Glomerular endothelial cell (primary cell): Measurements from ENCODE around the gene SMIM27. TPM values are rescaled to one million over a fixed set of nuclear protein-coding genes. Genes with fewer than 3 reads are reported as not detected.
A peak's percentile ranks its signal among the peaks of the same experiment; 100 is the strongest.
"Not testable (repeated sequence)": the region's sequence is repeated elsewhere in the genome, so short reads cannot be mapped to it uniquely, and the experiment has no call there.

Experiments used
- DNase-seq: peaks from one replicate; pipeline ENCODE4 v3.0.0-alpha.2; 2011; ENCODE audit warnings: low read depth, low spot score; ENCODE audit errors: extremely low read depth
- total RNA-seq: library from RNA; depleted of rRNA; stranded (reverse); fragments of >200 nt; gene quantifications from 2 replicates; pipeline ENCODE4 v1.2.3, GENCODE V29; 2015

Gene SMIM27, protein sequence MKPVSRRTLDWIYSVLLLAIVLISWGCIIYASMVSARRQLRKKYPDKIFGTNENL
- 2.1 and 4.4 TPM in 2 replicates for total RNA-seq

DNA sequence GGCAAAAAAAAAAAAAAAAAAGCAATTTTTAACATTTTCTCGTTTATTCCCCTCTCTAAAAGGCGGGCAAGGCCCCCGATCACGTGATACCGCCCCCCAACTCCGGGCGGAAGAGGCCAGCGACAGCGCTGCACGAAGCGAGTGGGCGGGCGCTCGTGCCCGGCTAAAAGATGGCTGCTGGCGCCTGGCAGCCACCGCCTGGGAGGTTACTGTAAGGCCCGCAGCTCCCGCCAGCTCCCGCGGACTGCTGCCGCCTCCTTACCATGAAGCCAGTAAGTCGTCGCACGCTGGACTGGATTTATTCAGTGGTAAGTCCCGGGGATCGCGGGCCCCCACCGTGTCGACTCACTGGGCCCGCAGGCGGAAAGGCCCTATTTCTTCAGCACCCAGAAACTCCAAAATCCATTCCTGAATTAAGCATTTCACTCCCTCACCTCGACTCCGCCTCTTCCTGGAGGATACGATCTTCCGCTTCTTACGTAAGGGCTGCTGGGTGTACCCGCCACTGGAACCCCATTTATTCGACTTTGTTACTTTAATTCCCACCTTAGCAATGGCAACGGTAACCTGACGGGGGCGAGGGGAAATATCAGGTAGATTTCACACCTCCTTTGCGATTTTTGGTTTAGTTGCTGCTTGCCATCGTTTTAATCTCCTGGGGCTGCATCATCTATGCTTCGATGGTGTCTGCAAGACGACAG lies at the start of gene SMIM27, which contains the start of gene TOPORS:
SMIM27 (plus strand) TSS at position 156 of the 701 bp plus-strand sequence; CDS start at position 264, 108 bp downstream.
TOPORS (minus strand) TSS at position 415 of the 701 bp plus-strand sequence; CDS start at position 265, 150 bp downstream.
- no peak for DNase-seq

DNA sequence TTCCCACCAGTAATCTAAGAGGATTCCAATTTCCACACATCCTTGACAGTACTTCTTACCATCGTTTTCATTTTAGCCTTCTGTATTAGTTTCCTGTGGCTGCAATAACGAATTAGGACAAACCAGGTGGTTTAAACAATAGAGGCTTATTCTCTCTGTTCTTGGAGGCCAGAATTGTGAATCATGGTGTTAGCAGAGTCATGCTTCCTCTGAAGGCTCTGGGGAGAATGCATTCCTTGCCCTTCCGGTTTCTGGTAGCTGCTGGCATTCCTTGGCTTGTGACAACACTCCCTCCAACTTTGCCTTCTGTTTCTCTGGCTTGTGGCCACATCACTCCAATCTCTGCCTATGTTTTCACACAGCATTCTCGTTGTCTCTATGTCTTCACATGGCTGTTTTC lies 49.7 kb upstream of the SMIM27 start:
- peak; percentile 84 for DNase-seq

DNA sequence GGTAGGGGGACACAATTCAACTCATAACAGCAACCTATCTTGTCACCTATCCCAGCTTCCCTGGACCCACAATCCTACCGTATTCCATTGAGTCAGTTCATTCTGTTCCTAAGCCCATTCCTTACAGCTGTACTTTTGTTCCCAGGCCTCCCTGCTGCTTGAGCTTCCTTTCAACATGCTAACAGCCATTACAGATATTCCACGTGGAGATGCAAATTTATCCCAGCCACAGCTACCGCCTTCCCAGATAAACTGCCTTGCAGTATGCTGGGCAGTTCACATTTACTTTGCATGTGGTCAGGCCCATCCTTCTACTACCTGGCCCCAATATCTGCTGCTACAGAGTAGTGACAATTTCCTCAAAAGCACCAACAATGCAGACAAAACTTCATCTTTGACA lies 49.1 kb upstream of the SMIM27 start:
- no peak for DNase-seq

DNA sequence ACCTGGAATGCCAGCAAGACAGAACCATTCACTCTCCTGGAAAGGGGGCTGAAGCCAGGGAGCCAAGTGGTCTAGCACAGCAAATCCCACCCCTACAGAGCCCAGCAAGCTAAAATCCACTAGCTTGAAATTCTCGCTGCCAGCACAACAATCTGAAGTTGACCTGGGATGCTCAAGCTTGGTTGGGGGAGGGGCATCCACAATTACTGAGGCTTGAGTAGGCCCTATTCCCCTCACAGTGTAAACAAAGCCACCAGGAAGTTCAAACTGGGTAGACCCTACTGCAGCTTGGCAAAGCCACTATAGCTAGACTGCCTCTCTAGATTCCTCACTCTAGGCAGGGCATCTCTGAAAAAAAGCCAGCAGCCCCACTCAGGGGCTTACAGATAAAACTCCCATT lies 43.4 kb upstream of the SMIM27 start:
- DNase-seq: no peak

DNA sequence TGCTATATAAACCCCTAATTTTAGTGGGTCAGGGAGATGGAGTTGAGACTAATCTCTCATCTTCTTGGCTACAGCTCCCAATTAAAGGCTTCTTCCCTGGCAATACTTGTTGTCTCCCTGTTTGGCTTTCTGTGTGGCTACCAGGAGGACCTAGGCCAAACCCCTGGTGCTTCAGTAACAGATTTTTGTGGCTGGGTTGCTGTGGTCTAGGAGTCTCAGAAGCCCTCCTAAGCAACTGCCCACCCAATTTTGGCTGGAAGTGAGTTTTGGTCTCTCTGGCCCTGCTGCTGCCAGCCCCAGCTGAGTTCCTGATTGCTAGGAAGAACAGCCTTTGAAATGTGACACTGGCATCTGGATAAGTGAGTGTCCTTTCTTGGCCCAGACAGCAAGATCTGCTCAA lies 35.9 kb upstream of the SMIM27 start:
- no peak for DNase-seq

DNA sequence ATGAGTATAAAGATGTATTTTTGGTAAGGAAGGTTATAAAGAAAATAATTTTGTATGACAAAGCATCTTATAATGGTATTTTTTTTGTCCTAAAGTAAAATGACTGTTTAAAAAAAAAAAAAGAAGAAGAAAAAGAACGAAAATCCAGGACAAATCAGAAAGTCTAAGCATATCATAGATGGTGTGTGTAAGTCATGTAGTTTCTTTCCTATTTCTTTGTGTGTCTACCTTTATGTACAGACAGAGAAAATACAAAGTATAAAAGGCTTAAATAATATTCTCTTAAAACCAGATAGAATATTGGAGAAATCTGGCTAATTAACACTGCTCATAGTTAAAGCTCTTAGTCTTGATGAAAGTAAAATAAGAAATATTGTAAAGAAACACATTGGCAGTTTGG lies 33.9 kb upstream of the SMIM27 start:
- DNase-seq: no peak

DNA sequence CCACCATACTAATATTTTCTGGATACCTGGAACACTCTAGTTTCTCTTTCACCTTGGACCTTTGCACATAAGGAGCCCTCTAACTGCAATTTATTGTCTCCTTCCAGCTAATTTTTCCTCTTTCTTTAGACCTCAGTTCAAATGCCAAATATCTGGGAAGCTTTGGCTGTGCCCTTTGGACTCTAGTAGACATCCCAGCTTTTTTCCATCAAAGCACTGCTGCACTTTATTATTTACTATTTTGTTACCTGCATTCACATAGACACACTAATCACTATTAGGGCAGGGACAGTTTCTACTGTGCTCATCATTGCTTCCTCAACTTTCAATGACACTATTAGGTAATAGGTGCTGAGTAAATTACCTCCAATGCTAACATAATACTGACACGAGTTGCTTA lies 28.2 kb upstream of the SMIM27 start:
- no peak for DNase-seq

DNA sequence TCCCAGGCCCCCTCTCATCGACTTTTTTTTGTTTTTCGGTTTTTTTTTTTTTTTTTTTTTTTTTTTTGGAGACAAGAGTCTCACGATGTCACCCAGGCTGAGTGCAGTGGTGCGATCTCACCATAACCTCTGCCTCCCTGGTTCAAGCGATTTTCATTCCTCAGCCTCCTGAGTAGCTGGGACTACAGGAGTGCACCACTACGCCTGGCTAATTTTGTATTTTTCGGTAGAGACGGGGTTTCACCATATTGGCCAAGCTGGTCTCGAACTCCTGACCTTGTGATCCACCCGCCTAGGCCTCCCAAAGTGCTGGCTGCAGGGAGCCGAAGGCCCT lies 27.6 kb upstream of the SMIM27 start:
- DNase-seq: not testable (repeated sequence)

DNA sequence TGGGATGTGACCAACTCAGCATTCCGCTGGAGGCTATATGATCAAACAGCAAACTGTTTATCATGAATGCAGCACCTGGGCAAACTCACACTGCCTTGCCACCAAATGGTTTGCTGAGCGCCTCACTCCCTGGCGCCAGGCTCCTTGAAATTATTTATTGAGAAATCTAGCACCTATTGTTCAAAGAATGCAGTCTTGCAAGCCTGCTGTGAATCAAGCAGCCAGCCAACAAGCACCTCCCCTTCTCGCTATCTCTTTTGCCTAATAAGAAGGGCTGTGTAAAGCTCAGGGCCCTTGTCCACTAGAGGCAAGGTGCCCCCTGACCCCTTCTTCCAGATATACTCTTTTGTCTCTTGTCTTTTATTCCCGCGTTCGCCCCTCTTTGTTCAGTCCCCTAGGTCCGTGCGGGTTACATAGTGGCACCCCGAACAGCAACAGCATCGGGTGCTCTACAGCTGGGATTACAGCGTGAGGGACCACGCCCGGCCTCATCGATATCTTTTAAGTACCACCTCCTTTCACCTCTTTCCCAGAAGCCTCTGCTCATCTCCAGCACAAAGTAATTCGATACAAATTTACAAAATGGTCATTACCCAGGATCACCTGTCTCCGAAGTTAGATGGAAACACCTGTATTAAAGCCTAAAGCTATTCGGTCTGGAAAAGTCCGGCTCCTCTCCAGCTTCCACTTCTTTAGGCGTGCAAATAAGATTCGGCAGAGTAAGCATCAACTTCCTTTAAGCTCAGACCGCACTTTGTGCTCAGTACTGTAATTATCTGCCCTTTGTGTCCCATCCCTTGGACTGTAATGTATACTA lies 27.0 kb upstream of the SMIM27 start:
- DNase-seq: no peak

DNA sequence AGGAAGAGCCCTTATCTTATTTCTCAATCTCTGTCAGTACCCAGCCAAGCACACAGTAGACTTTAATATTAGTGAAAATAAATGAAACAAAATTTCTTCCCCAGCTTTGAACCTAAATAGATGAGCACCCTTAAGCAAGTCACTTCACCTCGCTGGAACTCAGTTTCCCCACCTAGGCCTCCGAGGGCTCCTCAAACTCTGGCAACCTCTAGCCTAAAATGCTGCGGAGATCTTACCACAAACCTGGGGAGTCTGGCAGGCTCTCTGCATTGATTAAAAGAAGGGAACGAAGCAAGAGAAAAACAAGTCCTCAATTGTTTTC lies 26.5 kb upstream of the SMIM27 start:
- no peak for DNase-seq

DNA sequence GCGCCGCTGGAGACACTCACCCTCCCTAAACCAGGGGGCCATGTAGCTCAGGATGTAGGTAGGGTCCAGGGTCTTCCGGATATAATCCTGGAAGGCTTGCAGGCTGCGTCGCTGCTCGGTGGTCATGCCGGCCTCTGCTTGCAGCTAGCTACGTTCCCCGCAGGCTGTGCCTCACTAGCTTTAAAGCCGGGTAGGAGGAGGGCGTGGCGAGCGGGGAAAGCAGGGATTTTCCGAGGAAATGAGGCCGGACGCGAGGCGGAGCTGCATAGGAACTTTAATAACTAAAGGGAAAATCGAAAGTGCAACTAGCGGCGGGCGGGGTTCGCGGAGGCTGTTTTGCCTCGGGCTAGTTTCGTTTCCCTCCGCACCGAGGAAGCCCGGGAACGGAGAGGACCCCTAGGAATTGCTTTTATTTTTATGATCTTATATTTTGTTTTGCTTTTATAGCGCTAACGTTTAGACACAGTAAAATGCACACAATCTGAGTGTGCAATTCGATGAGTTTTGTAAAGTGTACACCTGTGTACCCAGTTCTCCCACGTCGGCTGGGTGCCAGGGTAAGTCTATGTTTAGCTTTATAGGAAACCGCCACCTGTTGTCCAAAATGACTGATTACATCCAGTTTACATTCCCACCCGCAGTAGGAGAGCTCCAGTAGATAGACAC lies 26.0 kb upstream of the SMIM27 start, which contains the start of gene RIGI:
RIGI (minus strand) TSS at position 156 of the 666 bp plus-strand sequence; CDS start at position 126, 30 bp downstream.
- peak; percentile 76 for DNase-seq

DNA sequence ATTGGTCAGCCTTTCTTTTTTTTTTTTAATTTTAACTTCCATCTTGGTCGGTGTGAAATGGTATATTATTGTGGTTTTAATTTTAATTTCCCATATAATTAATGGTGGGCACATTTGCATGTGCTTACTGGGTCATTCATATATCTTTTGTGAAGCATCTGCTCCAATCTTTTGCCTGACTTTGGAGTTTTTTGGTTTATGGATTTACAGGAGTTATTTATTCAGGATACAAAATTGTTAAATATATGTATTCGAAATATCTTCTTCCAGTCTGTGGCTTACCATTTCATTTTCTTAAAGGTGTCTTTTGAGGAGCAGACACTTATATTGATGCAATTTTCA lies 25.4 kb upstream of the SMIM27 start:
- DNase-seq: no peak

DNA sequence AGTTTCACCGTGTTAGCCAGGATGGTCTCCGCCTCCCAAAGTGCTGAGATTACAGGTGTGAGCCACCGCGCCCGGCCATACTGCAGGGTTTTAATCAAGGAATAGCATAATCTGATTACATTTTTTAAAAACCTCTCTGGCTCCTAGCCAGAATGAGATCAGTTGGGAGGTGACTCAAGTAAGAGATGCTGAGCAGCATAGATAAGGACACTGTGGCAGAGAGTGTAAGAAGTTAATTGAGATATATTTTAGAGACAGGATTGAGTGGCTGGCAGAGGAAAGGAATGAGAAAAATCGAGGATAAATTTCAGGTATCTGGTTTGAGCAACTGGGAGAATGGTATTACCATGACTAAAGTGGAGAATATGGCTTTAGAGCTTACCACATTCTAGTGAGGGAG lies 18.8 kb upstream of the SMIM27 start:
- DNase-seq: no peak

DNA sequence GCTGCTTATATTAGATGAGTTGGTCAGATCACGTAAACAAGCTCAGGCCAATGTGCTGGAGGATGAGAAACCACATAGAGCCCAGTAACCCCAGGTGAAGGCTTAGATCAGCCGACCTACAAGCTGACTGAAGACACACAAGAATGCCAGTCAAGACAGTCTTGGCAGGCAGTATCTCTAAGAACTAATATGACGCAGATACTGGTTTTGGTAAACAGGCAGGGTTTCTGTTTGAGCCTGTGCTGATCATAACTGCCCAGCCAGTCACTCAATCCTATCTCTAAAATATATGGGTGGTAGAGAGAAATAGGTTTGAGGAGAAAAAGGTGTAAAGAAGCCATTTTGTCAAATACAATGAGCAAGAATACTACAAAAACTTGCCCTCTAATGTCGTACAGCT lies 18.3 kb upstream of the SMIM27 start:
- DNase-seq: no peak

DNA sequence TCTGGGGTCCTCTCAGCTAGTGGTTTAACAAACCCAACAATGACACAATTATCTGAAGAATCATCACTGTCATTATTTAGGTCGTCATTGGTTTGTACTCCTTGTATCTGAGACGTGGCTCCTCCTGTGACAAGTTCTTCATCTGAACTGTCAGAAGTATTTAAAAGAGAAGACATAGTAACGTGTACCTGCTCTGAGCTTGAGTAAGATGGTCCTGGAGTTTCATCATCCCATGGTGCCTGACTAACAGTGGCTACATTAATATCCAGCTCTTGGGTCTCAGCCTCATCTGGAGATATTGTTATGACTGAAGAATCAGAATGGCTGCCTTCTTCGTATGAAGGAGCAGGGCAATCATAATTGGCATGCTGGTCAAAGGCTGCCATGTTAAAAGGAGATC lies 9.1 kb upstream of the SMIM27 start:
- no peak for DNase-seq

DNA sequence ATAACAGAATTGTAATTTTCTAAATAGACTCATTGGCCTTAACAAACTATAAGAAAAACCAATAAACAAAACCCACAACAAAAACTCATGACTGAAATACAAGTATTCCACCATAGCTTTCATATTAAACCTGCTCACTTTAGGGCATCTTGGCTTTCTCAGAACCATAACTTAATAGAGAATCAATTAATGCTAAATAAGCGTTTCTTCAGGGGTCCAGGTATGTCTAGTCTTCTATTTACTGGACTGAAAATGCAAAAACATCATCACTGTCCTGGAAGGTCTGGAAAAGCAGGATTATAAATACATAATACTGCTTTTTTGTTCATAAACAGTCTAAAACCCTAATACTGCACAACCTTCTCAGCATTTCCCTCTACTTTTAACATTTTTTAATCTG lies 6.2 kb upstream of the SMIM27 start:
- DNase-seq: no peak

DNA sequence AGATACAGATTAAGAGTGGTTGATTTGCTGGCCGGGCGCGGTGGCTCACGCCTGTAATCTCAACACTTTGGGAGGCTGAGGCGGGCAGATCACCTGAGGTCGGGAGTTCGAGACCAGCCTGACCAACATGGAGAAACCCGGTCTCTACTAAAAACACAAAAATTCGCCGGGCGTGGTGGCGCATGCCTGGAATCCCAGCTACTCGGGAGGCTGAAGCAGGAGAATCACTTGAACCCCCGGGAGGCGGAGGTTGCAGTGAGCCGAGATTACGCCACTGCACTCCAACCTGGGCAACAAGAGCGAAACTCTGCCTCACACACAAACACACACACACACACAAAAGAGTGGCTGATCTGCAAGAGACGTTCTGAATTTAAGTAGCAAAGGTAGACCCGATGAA lies 3.9 kb upstream of the SMIM27 start:
- DNase-seq: not testable (repeated sequence)

DNA sequence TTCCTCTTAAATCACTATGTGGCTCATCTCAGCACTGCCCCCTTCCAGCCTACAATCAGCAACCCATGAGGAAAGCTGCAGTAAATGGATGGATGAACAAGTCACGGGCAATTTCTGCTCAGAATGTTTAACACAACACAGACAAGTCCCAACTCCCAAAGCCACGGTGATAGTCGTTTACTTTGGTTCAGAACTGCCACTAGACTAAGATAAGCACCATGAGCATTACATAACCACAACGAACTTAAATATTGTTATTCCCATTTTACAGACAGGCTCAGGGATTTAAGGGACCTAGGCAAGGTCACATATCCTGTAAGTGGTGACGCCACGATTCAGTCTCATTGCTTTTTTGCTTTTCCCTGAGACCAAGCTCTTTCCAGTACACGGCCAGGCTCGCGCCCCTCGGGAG lies 2.0 kb upstream of the SMIM27 start:
- DNase-seq: no peak

DNA sequence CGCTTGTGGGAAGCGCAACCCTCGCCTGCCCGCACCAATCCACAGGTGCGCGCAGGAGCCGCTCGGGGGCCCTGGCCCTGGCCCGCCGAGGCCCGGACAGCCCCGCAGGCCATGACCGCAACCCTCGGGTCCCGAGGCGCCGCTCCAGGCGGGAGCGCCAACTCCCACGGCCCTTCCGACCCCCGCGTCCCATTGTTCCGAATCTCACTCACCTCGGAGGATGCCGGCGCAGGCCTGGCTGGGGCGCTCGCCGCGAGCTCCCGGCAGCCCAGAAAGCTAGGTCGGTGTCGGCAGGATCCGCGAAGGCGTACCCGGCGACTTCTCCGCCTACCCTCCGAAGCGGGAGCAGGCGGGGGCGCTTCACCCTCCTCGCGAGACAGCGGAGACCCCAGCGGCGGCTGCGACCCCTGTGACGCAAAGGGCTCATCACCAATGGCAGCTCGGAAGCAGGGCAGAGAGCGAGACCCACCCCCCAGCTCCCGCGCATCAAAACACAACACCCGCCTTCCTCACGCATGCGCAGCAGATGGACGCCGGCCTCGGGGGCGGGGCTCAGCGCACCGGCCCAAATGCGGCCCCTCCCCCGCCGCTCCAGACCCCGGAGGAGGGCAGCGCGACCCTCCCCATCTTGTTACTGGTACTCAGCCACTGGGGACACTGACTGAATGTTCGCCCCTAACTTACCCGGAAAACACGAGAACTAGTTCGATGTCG lies 1.4 kb upstream of the SMIM27 start:
- DNase-seq: no peak

DNA sequence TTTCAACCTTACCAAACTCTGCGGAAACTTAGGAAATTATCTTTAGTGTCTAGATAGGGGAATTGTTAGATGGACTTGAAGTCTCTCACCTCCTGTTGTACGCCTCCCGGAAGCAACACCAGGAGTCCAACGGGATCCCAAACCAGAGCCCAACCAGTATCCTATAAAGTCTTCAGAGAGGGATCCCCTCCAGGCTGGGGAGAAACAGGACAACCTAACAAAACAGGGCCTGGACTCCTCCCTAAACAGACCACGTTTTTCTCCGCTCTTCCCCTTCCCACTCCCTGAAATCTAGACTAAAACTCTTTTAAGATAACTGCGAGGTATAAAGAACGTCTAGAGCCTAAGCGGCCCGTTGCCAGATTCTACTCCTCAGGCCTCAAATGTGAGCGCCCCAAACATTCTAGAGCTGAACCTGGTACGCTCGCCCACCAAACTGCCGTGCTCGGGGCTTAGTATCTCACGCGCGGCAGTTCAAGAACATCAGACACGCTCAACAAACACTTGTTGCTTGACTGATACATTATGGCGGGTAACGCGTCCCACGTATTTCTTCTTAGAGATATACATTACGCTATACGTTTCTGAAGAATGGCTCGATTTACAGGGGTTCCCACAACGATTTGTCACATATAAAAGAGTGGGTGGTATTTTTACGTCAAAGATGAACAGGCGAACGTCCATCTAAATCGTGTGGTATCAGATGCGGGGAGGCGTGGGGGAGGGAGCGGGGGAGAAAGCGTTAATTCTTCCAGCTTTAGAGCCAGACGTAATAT lies 663 bp upstream of the SMIM27 start:
- no peak for DNase-seq
